ENCODE measurements around the gene ORMDL3.
A peak's percentile ranks its signal among the peaks of the same experiment; 100 is the strongest.

ORMDL3 gene, protein sequence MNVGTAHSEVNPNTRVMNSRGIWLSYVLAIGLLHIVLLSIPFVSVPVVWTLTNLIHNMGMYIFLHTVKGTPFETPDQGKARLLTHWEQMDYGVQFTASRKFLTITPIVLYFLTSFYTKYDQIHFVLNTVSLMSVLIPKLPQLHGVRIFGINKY

GRCh38 chr17:39927101-39927928, at the start of gene ORMDL3, which contains the start of gene LRRC3C:
TSS of gene ORMDL3 (minus strand) at chr17:39927601. CDS start at chr17:39924203, 3,398 bp downstream.
TSS of gene LRRC3C (plus strand) at chr17:39927732. CDS start at chr17:39941524, 13,792 bp downstream.
- peak; percentile 84 to 88 for DNase-seq (ENCODE audit: extremely low read depth in 1 of 2, low read depth in 1 of 2)

DNA sequence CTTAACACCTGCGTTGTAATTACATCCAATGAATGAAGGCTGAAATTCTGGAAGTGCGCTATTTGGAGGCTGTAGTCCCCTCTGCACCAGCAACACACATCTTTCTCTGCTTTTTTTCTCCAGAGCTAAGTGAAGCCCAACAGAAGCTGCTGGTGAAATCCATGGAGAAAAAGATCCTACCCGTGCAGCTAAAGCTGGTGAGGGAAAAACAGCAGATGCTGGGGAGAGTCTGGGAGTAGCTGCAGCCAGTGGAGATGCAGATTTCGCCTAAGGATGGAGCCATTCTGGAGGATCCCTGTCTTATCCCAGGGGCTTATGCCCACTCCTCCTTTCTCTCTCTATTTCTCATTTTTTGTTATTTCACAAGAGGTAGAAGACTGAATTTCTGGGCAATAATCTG, 48.4 kb upstream of the ORMDL3 start:
- no peak for DNase-seq (ENCODE audit: extremely low read depth in 1 of 2, low read depth in 1 of 2)

GRCh38 chr17:39974433-39974832, 47.0 kb upstream of the ORMDL3 start:
- no peak for DNase-seq (ENCODE audit: extremely low read depth in 1 of 2, low read depth in 1 of 2)

DNA sequence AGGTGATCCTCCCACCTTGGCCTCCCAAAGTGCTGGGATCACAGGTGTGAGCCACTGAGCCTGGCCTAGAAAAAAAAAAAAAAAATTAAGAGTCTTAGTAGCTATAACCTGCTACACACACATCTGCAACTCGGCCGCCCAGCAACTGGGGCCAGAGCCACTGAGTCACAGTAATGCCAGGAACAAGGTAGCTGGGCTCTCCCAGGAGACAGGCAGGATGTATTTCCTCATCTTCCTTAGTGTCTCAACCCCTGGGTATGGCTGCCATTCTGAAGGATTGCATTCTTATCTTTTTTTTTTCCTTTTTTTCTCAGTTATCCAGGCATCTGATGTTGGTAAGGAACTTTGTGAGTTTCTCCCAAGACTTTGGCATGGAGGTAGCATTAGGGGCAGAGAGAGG, 46.1 kb upstream of the ORMDL3 start:
- DNase-seq (ENCODE audit: extremely low read depth in 1 of 2, low read depth in 1 of 2): no peak

GRCh38 chr17:39972271-39972670, 44.9 kb upstream of the ORMDL3 start:
- DNase-seq (ENCODE audit: extremely low read depth in 1 of 2, low read depth in 1 of 2): no peak

DNA sequence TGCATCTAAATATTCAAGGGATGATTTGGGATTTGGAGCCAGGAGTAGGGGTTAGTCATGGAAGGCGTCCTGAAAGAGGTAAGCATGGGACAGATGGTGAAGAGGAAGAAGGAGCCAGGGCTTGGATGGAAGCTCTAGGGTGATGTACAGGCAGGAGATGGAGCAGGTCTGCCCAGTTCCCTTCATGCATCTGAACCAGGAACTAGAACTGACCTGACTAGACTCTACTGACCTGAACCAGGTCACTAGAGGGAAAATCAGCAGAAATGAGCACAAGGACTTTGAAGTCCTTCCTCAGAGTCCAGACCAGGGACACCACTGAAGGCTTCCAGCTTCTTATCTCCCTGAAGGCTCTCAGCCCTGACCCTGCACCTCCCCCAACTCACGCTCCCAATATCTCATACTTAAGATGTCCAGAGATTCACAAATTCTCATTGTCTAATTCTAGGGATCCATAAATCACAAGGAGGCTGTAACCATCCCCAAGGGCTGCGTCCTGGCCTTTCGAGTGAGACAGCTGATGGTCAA, 43.7 kb upstream of the ORMDL3 start:
- no peak for DNase-seq (ENCODE audit: extremely low read depth in 1 of 2, low read depth in 1 of 2)

GRCh38 chr17:39970157-39970692, 42.8 kb upstream of the ORMDL3 start:
- DNase-seq (ENCODE audit: extremely low read depth in 1 of 2, low read depth in 1 of 2): no peak

DNA sequence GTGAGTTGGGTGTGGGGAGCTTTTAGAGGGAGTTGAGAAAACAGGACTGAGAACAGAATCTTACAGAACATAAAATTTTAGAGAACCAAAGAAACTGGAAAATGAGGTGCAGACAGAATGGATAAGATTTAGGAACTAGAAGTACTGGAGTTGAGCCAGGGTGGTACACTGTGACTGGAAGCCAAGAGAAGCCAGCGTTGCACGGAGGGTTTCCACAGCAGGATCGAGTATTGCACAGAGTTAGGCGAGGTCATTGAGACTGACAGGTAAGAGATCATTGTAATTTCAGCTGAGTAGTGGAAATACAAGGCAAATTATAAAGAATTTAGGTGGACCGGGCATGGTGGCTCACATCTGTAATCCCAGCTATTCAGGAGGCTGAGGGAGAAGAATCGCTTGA, 42.0 kb upstream of the ORMDL3 start:
- DNase-seq (ENCODE audit: extremely low read depth in 1 of 2, low read depth in 1 of 2): no peak

DNA sequence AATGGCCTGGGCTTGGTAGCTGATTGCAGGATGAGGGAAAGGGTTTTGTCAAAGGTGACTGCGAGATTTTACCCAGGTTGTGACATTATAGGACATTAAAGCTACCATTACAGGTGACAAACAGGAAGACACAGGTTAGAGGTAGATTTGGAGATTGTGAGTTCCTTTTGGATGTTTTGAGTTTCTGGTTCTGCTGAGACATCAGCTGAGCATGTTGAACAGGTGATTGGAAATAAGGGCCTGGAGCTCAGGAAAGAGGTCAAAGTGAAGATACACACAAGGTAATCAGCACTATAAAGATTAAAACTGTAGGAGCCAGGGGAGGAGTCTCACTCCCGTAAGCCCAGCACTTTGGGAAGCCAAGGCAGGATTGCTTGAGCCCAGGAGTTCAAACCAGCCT, 41.4 kb upstream of the ORMDL3 start:
- DNase-seq (ENCODE audit: extremely low read depth in 1 of 2, low read depth in 1 of 2): no peak

DNA sequence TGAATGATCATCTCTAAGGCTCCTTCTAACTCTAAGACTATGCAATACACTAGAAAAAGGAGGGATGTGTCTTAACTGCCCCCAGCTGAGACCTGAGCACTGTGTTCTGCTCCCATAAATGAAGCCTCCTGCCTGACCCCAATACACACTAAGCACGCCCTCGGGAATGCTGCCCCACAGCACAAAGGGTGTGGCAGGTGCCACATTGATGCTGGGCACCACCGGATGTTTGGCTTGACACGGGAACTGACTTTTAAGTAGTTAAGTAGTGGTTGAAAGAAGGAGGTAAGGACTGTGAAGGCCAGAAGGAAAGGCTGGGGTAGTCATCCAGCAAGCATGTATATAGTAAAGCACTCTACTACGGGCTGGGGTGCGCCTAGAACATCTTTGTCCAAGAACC, 39.4 kb upstream of the ORMDL3 start:
- DNase-seq (ENCODE audit: extremely low read depth in 1 of 2, low read depth in 1 of 2): no peak

DNA sequence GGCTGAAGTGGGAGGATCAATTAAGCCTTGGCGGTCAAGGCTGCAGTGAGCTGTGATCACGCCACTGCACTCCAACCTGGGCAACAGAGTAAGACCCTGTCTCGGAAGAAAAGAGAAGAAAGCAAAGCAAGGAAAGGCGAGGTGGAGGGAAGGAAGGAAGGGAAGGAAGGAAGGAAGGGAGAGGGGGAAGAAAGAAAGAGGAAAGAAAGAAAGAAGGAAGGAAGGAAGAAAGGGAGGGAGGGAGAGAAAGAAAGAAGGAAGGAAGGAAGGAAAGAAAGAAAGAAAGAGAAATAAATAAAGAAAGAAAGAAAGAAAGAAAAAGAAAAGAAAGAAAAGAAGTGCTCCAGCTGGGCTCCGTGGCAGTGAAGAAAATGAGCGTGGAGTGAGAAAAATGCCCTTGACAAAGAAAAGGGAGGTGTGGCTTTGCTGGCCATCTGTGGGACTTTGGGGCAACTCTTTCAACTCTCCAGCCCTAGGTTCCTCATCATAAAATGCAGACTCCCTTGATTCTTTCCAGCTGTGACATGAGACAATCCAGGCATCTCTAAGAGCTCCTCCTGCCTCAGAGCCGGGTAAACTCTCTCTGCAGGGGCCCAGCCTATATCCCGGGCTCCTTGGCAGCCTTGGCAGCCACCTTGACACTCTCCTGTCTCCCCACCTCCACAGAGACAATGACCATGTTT, 37.8 kb upstream of the ORMDL3 start:
- DNase-seq (ENCODE audit: extremely low read depth in 1 of 2, low read depth in 1 of 2): no peak

DNA sequence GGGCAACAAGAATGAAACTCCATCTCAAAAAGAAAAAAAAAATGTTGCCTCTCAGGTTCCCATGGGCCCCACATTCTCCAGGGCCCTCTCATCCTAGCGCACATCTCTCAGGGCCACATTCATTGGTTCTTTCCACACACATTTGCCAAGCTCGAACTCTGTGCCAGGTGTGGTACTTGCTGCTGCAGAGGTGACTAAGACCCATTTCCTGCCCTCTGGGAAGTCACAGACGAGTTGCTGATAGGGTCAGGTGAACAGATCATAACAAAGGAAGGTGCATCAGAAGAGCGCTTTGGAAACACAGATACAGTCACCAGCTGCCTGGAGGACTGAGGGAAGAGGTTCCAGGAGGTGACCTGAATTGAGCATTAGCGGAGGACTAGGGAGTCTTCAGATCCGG, 36.4 kb upstream of the ORMDL3 start:
- no peak for DNase-seq (ENCODE audit: extremely low read depth in 1 of 2, low read depth in 1 of 2)

DNA sequence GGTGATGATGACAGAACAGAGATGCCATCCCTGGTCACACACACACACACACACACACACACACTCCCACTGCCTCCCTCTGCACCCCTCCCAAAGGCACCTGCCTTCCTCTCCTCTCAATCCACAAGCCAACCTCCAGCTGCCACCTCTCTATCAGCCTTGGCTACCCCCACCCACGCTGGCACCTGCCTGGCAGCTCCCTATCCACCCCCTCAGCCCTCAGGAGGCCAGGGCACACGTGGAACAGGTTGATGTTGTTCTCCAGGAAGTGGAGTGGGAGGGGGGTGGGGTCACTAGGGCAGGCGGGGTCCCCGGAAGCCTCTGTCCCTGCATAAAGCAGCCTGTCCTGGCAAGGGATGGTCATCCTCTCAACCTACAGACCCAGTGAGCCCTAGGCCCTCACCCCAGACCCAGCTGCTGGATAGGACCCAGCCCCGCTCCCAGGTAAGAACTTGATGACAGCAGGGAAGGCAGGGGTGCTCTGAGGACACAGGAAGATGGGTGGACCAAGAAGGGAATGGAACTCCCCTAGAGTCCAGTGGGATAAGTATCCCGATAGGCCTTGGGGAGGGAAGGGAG, 35.3 kb upstream of the ORMDL3 start, which contains the start of gene GSDMA:
GSDMA (plus strand) TSS at position 363 of the 579 bp plus-strand sequence. CDS start 2,684 bp downstream, outside the sequence.
- DNase-seq (ENCODE audit: extremely low read depth in 1 of 2, low read depth in 1 of 2): no peak

DNA sequence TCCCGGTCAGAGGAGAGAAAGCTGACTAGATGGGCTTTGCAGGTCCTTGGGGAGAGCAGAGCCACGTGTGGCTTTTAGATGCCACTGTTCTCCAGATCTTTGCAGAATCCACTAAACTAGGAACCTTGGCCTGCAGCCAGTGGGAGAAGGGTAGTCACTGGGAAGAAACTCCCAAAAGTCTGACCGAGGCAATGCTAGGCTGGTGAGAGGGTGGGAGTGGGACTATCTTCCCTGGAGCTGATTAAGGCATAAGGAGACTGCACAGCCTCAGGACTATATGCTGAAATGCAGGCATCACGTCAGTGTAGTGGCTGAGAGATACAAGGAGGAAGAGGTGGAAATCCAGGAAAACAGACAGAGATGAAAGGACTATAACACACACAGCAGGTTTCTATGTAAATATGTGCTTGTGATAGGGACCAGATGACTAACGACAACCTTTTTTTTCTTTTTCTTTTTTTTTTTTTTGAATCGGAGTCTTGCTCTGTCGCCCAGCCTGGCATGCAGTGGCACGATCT, 33.2 kb upstream of the ORMDL3 start:
- no peak for DNase-seq (ENCODE audit: extremely low read depth in 1 of 2, low read depth in 1 of 2)

- DNase-seq (ENCODE audit: extremely low read depth in 1 of 2, low read depth in 1 of 2): no peak
Measured at GRCh38 chr17:39955726-39956225, 28.4 kb upstream of the ORMDL3 start.

- DNase-seq (ENCODE audit: extremely low read depth in 1 of 2, low read depth in 1 of 2): no peak
Measured at GRCh38 chr17:39954876-39955275, 27.5 kb upstream of the ORMDL3 start.

- DNase-seq (ENCODE audit: extremely low read depth in 1 of 2, low read depth in 1 of 2): no peak
Measured at GRCh38 chr17:39953471-39953888, 26.1 kb upstream of the ORMDL3 start.

GRCh38 chr17:39952680-39953470, 25.5 kb upstream of the ORMDL3 start:
- DNase-seq (ENCODE audit: extremely low read depth in 1 of 2, low read depth in 1 of 2): peak; percentile 78 to 92

- DNase-seq (ENCODE audit: extremely low read depth in 1 of 2, low read depth in 1 of 2): no peak
Measured at GRCh38 chr17:39951924-39952679, 24.7 kb upstream of the ORMDL3 start.
